ENCODE measurements around the gene MALT1. TPM values are rescaled to one million over a fixed set of nuclear protein-coding genes. Genes with fewer than 3 reads are reported as not detected.

Gene MALT1
- total RNA-seq, 2 donors from 2014 or later, result 40.8 to 50.6 TPM

GRCh38 chr18:58780045-58780444, 108.8 kb downstream of the MALT1 start:
- ATAC-seq (replicated peaks in 1 of 2) (no peak), DNase-seq (no peak)
- no peaks in the 10 kb centered on the region for H3K9me3 Mint-ChIP-seq
- H3K4me3 Mint-ChIP-seq, result peak overlapping the region in 1 of 2 donors; percentile 38
- peaks cover 6% of the 10 kb centered on the region for H3K4me1 Mint-ChIP-seq (ENCODE audit: low read depth)
- no peaks in the 10 kb centered on the region for H3K36me3 Mint-ChIP-seq (ENCODE audit: insufficient read depth in 2 of 2)
- H3K27ac Mint-ChIP-seq, result no peak overlapping the region
- peaks cover 21% of the 10 kb centered on the region for H3K27me3 Mint-ChIP-seq (ENCODE audit: low read depth)

GRCh38 chr18:58781627-58782194, 110.4 kb downstream of the MALT1 start:
- no peaks in the 10 kb centered on the region for H3K9me3 Mint-ChIP-seq
- DNase-seq, result peak; percentile 71 to 75
- no peaks in the 10 kb centered on the region for H3K36me3 Mint-ChIP-seq (ENCODE audit: insufficient read depth in 2 of 2)
- H3K4me3 Mint-ChIP-seq, result no peak overlapping the region
- peak; percentile 88 for ATAC-seq (replicated peaks in 1 of 2)
- no peak overlapping the region for H3K27ac Mint-ChIP-seq
- H3K27me3 Mint-ChIP-seq (ENCODE audit: low read depth), result peaks cover 21% of the 10 kb centered on the region
- H3K4me1 Mint-ChIP-seq (ENCODE audit: low read depth), result peaks cover 6% of the 10 kb centered on the region

GRCh38 chr18:58784601-58785137, 113.4 kb downstream of the MALT1 start:
- ATAC-seq (replicated peaks in 1 of 2), result no peak
- DNase-seq, result no peak
- Mint-ChIP-seq H3K27ac (no peak overlapping the region), H3K27me3 (ENCODE audit: low read depth) (peaks cover 24% of the 10 kb centered on the region), H3K9me3 (no peaks in the 10 kb centered on the region), H3K4me1 (ENCODE audit: low read depth) (peaks cover 6% of the 10 kb centered on the region), H3K36me3 (ENCODE audit: insufficient read depth in 2 of 2) (no peaks in the 10 kb centered on the region), H3K4me3 (no peak overlapping the region)

GRCh38 chr18:58785171-58785805, 114.0 kb downstream of the MALT1 start:
- Mint-ChIP-seq H3K27me3 (ENCODE audit: low read depth) (peaks cover 24% of the 10 kb centered on the region), H3K4me1 (ENCODE audit: low read depth) (peaks cover 6% of the 10 kb centered on the region), H3K9me3 (no peaks in the 10 kb centered on the region), H3K4me3 (no peak overlapping the region), H3K27ac (no peak overlapping the region), H3K36me3 (ENCODE audit: insufficient read depth in 2 of 2) (no peaks in the 10 kb centered on the region)
- ATAC-seq (replicated peaks in 1 of 2), result no peak
- no peak for DNase-seq

GRCh38 chr18:58785870-58786269, 114.6 kb downstream of the MALT1 start:
- Mint-ChIP-seq H3K4me1 (ENCODE audit: low read depth) (peaks cover 6% of the 10 kb centered on the region), H3K36me3 (ENCODE audit: insufficient read depth in 2 of 2) (no peaks in the 10 kb centered on the region), H3K27me3 (ENCODE audit: low read depth) (peaks cover 24% of the 10 kb centered on the region), H3K27ac (no peak overlapping the region), H3K4me3 (no peak overlapping the region), H3K9me3 (no peaks in the 10 kb centered on the region)
- DNase-seq, result no peak
- ATAC-seq (replicated peaks in 1 of 2), result no peak

- no peak for ATAC-seq (replicated peaks in 1 of 2)
- H3K27me3 Mint-ChIP-seq (ENCODE audit: low read depth), result peaks cover 17% of the 10 kb centered on the region
- no peak for DNase-seq
- no peaks in the 10 kb centered on the region for H3K4me1 Mint-ChIP-seq (ENCODE audit: low read depth)
- H3K36me3 Mint-ChIP-seq (ENCODE audit: insufficient read depth in 2 of 2), result no peaks in the 10 kb centered on the region
- H3K4me3 Mint-ChIP-seq, result no peak overlapping the region
- no peaks in the 10 kb centered on the region for H3K9me3 Mint-ChIP-seq
- H3K27ac Mint-ChIP-seq, result no peak overlapping the region
These were observed 116.4 kb downstream of the MALT1 start for GRCh38 chr18:58787536-58788149.

GRCh38 chr18:58788470-58788869, 117.2 kb downstream of the MALT1 start:
- Mint-ChIP-seq H3K4me1 (ENCODE audit: low read depth) (no peaks in the 10 kb centered on the region), H3K4me3 (no peak overlapping the region), H3K36me3 (ENCODE audit: insufficient read depth in 2 of 2) (no peaks in the 10 kb centered on the region), H3K27ac (no peak overlapping the region), H3K27me3 (ENCODE audit: low read depth) (peaks cover 17% of the 10 kb centered on the region), H3K9me3 (no peaks in the 10 kb centered on the region)
- ATAC-seq (replicated peaks in 1 of 2) (no peak), DNase-seq (no peak)

- Mint-ChIP-seq H3K27ac (no peak overlapping the region), H3K4me1 (ENCODE audit: low read depth) (no peaks in the 10 kb centered on the region), H3K27me3 (ENCODE audit: low read depth) (peaks cover 13% of the 10 kb centered on the region), H3K4me3 (no peak overlapping the region), H3K36me3 (ENCODE audit: insufficient read depth in 2 of 2) (no peaks in the 10 kb centered on the region), H3K9me3 (no peaks in the 10 kb centered on the region)
- ATAC-seq (replicated peaks in 1 of 2), result no peak
- DNase-seq, result no peak
These were observed 118.0 kb downstream of the MALT1 start for GRCh38 chr18:58788971-58789875.

- H3K36me3 Mint-ChIP-seq (ENCODE audit: insufficient read depth in 2 of 2), result no peaks in the 10 kb centered on the region
- no peaks in the 10 kb centered on the region for H3K9me3 Mint-ChIP-seq
- ATAC-seq (replicated peaks in 1 of 2) (no peak), DNase-seq (no peak)
- no peak overlapping the region for H3K27ac Mint-ChIP-seq
- peaks cover 9% of the 10 kb centered on the region for H3K27me3 Mint-ChIP-seq (ENCODE audit: low read depth)
- H3K4me3 Mint-ChIP-seq, result no peak overlapping the region
- no peaks in the 10 kb centered on the region for H3K4me1 Mint-ChIP-seq (ENCODE audit: low read depth)
These were observed 118.6 kb downstream of the MALT1 start for GRCh38 chr18:58789876-58790240.

GRCh38 chr18:58792086-58792485, 120.8 kb downstream of the MALT1 start:
- ATAC-seq (replicated peaks in 1 of 2) (no peak), DNase-seq (no peak)
- Mint-ChIP-seq H3K4me1 (ENCODE audit: low read depth) (no peaks in the 10 kb centered on the region), H3K36me3 (ENCODE audit: insufficient read depth in 2 of 2) (no peaks in the 10 kb centered on the region), H3K4me3 (no peak overlapping the region), H3K27me3 (ENCODE audit: low read depth) (peaks cover 9% of the 10 kb centered on the region), H3K9me3 (no peaks in the 10 kb centered on the region), H3K27ac (no peak overlapping the region)

GRCh38 chr18:58793361-58793760, 122.1 kb downstream of the MALT1 start:
- Mint-ChIP-seq H3K4me3 (no peak overlapping the region), H3K4me1 (ENCODE audit: low read depth) (no peaks in the 10 kb centered on the region), H3K36me3 (ENCODE audit: insufficient read depth in 2 of 2) (no peaks in the 10 kb centered on the region), H3K27ac (no peak overlapping the region), H3K27me3 (ENCODE audit: low read depth) (peaks cover 3% of the 10 kb centered on the region), H3K9me3 (no peaks in the 10 kb centered on the region)
- no peak for DNase-seq
- ATAC-seq (replicated peaks in 1 of 2), result no peak

- Mint-ChIP-seq H3K9me3 (no peaks in the 10 kb centered on the region), H3K27ac (no peak overlapping the region), H3K36me3 (ENCODE audit: insufficient read depth in 2 of 2) (no peaks in the 10 kb centered on the region), H3K27me3 (ENCODE audit: low read depth) (no peaks in the 10 kb centered on the region), H3K4me1 (ENCODE audit: low read depth) (no peaks in the 10 kb centered on the region), H3K4me3 (no peak overlapping the region)
- DNase-seq (no peak), ATAC-seq (replicated peaks in 1 of 2) (no peak)
These were observed 125.0 kb downstream of the MALT1 start for GRCh38 chr18:58796220-58796619.

GRCh38 chr18:58800582-58800981, 129.3 kb downstream of the MALT1 start:
- Mint-ChIP-seq H3K27me3 (ENCODE audit: low read depth) (peaks cover 29% of the 10 kb centered on the region), H3K4me3 (no peak overlapping the region), H3K36me3 (ENCODE audit: insufficient read depth in 2 of 2) (no peaks in the 10 kb centered on the region), H3K27ac (no peak overlapping the region), H3K9me3 (no peaks in the 10 kb centered on the region), H3K4me1 (ENCODE audit: low read depth) (no peaks in the 10 kb centered on the region)
- ATAC-seq (replicated peaks in 1 of 2) (no peak), DNase-seq (no peak)

Data from activated T-cell treated with anti-CD3 and anti-CD28 coated beads, Interleukin-2, amount 50 U/mL, for 72 hours (primary cell).